Mesenchymal stem cell (in vitro differentiated cells and primary cell): ENCODE measurements around the gene SLC6A1.
A peak's percentile ranks its signal among the peaks of the same experiment; 100 is the strongest.

ENCODE experiments used
- DNase-seq: peaks from one replicate; pipeline ENCODE4 v3.0.0-alpha.2; 2013
- H2AFZ ChIP-seq: one replicate; pipeline ENCODE4 v1.6.1; 2013; ENCODE audit warnings: low read depth, mild to moderate bottlenecking, control low read depth, inconsistent platforms, low read length, moderate library complexity
- H2AK5ac ChIP-seq: 2 replicates; pipeline ENCODE4 v1.6.1; 2013; ENCODE audit warnings: low read length, moderate library complexity, mild to moderate bottlenecking, inconsistent platforms; ENCODE audit not compliant: severe bottlenecking
- H2BK120ac ChIP-seq: one replicate; pipeline ENCODE4 v1.6.1; 2013; ENCODE audit warnings: low read depth, mild to moderate bottlenecking, inconsistent platforms, low read length, moderate library complexity
- H2BK12ac ChIP-seq, 2 experiments: one replicate each; pipeline ENCODE4 v1.6.1; 2013; ENCODE audit warnings: inconsistent platforms in 2 of 2, low read length in 2 of 2, mild to moderate bottlenecking in 2 of 2, moderate library complexity in 2 of 2, control low read depth in 1 of 2
- H2BK15ac ChIP-seq: one replicate; pipeline ENCODE4 v1.6.1; 2013; ENCODE audit warnings: mild to moderate bottlenecking, low read depth, inconsistent platforms; ENCODE audit not compliant: poor library complexity, severe bottlenecking
- H2BK5ac ChIP-seq: 2 replicates; pipeline ENCODE4 v1.6.1; 2013; ENCODE audit warnings: low read depth, mild to moderate bottlenecking, low read length, control low read depth, inconsistent platforms; ENCODE audit not compliant: poor library complexity, severe bottlenecking
- H3K14ac ChIP-seq, 2 experiments: one replicate each; pipeline ENCODE4 v1.6.1; 2013; ENCODE audit warnings: inconsistent platforms in 2 of 2, low read length in 2 of 2, control low read depth in 1 of 2, mild to moderate bottlenecking in 1 of 2, moderate library complexity in 1 of 2
- H3K18ac ChIP-seq, 2 experiments: one replicate each; pipeline ENCODE4 v1.6.1; 2013; ENCODE audit warnings: inconsistent platforms in 2 of 2, low read length in 2 of 2, control low read depth in 1 of 2, low read depth in 1 of 2, mild to moderate bottlenecking in 1 of 2
- H3K23ac ChIP-seq, 2 experiments: one replicate each; pipeline ENCODE4 v1.6.1; 2013; ENCODE audit warnings: inconsistent platforms in 2 of 2, low read length in 2 of 2, mild to moderate bottlenecking in 2 of 2, moderate library complexity in 2 of 2, control low read depth in 1 of 2
- H3K27ac ChIP-seq: 2 replicates; pipeline ENCODE4 v1.5.1; 2013; ENCODE audit warnings: mild to moderate bottlenecking, moderate library complexity, low read length, control low read depth, inconsistent platforms; ENCODE audit not compliant: poor library complexity, severe bottlenecking
- H3K27me3 ChIP-seq, 2 experiments: 2 replicates each; pipeline versions ENCODE4 v1.6.1 to v1.7.0; 2013; ENCODE audit warnings: low read length in 2 of 2, mild to moderate bottlenecking in 2 of 2, moderate library complexity in 2 of 2, control low read depth in 1 of 2, inconsistent platforms in 1 of 2; ENCODE audit not compliant: control insufficient read depth in 1 of 2, insufficient read depth in 1 of 2
- H3K36me3 ChIP-seq, 2 experiments: 2 replicates each; pipeline versions ENCODE4 v1.6.1 to v1.7.0; 2013; ENCODE audit warnings: low read length in 2 of 2, control low read depth in 1 of 2, inconsistent platforms in 1 of 2, low read depth in 1 of 2, mild to moderate bottlenecking in 1 of 2; ENCODE audit not compliant: insufficient read depth in 2 of 2, control insufficient read depth in 1 of 2
- H3K4ac ChIP-seq, 2 experiments: one replicate each; pipeline ENCODE4 v1.6.1; 2013; ENCODE audit warnings: inconsistent platforms in 2 of 2, low read length in 2 of 2, mild to moderate bottlenecking in 2 of 2, moderate library complexity in 2 of 2, control low read depth in 1 of 2, low read depth in 1 of 2
- H3K4me1 ChIP-seq: 2 replicates; pipeline ENCODE4 v1.6.1; 2013; ENCODE audit warnings: low read depth, low read length, control low read depth; ENCODE audit not compliant: control insufficient read depth, insufficient read depth
- H3K4me2 ChIP-seq: 2 replicates; pipeline ENCODE4 v1.6.1; 2013; ENCODE audit warnings: low read length, mild to moderate bottlenecking, inconsistent platforms; ENCODE audit not compliant: poor library complexity, severe bottlenecking
- H3K4me3 ChIP-seq, 2 experiments: 2 replicates each; pipeline versions ENCODE4 v1.5.1 to v1.7.0; 2013; ENCODE audit warnings: low read length in 2 of 2, mild to moderate bottlenecking in 2 of 2, control low read depth in 1 of 2, low read depth in 1 of 2; ENCODE audit not compliant: insufficient read depth in 1 of 2
- H3K79me1 ChIP-seq: replicated peaks from 2 replicates; pipeline ENCODE4 v1.6.1; 2013; ENCODE audit warnings: mild to moderate bottlenecking, control low read depth, low read length, inconsistent platforms; ENCODE audit not compliant: poor library complexity, severe bottlenecking
- H3K9ac ChIP-seq: 2 replicates; pipeline ENCODE4 v1.7.0; 2013; ENCODE audit warnings: mild to moderate bottlenecking, low read length, moderate library complexity
- H3K9me3 ChIP-seq: 2 replicates; pipeline ENCODE4 v1.7.0; 2013; ENCODE audit warnings: mild to moderate bottlenecking, low read length; ENCODE audit not compliant: control insufficient read depth
- H4K8ac ChIP-seq: one replicate; pipeline ENCODE4 v1.6.1; 2013; ENCODE audit warnings: inconsistent platforms, mild to moderate bottlenecking, low read length, moderate library complexity
- H4K91ac ChIP-seq: one replicate; pipeline ENCODE4 v1.6.1; 2013; ENCODE audit warnings: mild to moderate bottlenecking, low read length, inconsistent platforms
- WGBS: methylation state at CpG from one replicate; pipeline ENCODE4 v1.1.7; 2013; ENCODE audit warnings: mixed read lengths; 5-methylcytosine and 5-hydroxymethylcytosine counted together

Gene SLC6A1

GRCh38 chr3:10980312-10980711 lies 12.2 kb upstream of the SLC6A1 start:
- 70% methylated on average over 5 of the region's 7 CpGs for WGBS
- H3K4ac ChIP-seq: no peak overlapping the region
- H3K14ac ChIP-seq: no peak overlapping the region
- H3K9ac ChIP-seq: no peak overlapping the region
- H2BK120ac ChIP-seq: no peak overlapping the region
- peaks cover 17 to 50% of the 10 kb centered on the region in 2 experiments for H3K27me3 ChIP-seq
- H2AFZ ChIP-seq: no peak overlapping the region
- no peaks in the 10 kb centered on the region for H3K79me1 ChIP-seq
- no peak overlapping the region for H3K23ac ChIP-seq
- H3K36me3 ChIP-seq: no peaks in the 10 kb centered on the region
- no peak overlapping the region for H4K8ac ChIP-seq
- no peak overlapping the region for H2BK12ac ChIP-seq
- no peak overlapping the region for H2BK15ac ChIP-seq
- H3K27ac ChIP-seq: no peak overlapping the region
- no peak overlapping the region for H3K18ac ChIP-seq
- H2AK5ac ChIP-seq: no peak overlapping the region
- DNase-seq: no peak
- no peaks in the 10 kb centered on the region for H3K9me3 ChIP-seq
- no peak overlapping the region for H3K4me2 ChIP-seq
- no peak overlapping the region for H2BK5ac ChIP-seq
- H4K91ac ChIP-seq: no peak overlapping the region
- H3K4me3 ChIP-seq: no peak overlapping the region
- H3K4me1 ChIP-seq: peaks cover 10% of the 10 kb centered on the region

- Histone ChIP-seq H3K4me2 (no peak overlapping the region), H3K9ac (no peak overlapping the region), H3K79me1 (no peaks in the 10 kb centered on the region), H3K9me3 (no peaks in the 10 kb centered on the region), H3K27ac (no peak overlapping the region), H2AFZ (no peak overlapping the region), H3K4me1 (peaks cover 10% of the 10 kb centered on the region), H3K4me3 (no peak overlapping the region), H3K27me3 (peaks cover 24 to 48% of the 10 kb centered on the region in 2 experiments), H3K14ac (no peak overlapping the region), H2BK120ac (no peak overlapping the region), H2BK15ac (no peak overlapping the region), H3K36me3 (no peaks in the 10 kb centered on the region), H3K18ac (no peak overlapping the region), H3K4ac (no peak overlapping the region), H2BK12ac (no peak overlapping the region), H3K23ac (no peak overlapping the region), H2AK5ac (no peak overlapping the region), H2BK5ac (no peak overlapping the region), H4K91ac (no peak overlapping the region), H4K8ac (no peak overlapping the region)
- DNase-seq: no peak
- WGBS: 64% methylated on average over 3 of the region's 3 CpGs
Observed at GRCh38 chr3:10981031-10981430, 11.5 kb upstream of the SLC6A1 start.

- Histone ChIP-seq H3K4me3 (no peak overlapping the region), H3K14ac (no peak overlapping the region), H3K4ac (no peak overlapping the region), H3K9me3 (no peaks in the 10 kb centered on the region), H4K8ac (no peak overlapping the region), H2BK15ac (no peak overlapping the region), H3K9ac (no peak overlapping the region), H2BK12ac (no peak overlapping the region), H3K27ac (no peak overlapping the region), H3K27me3 (peaks cover 29 to 49% of the 10 kb centered on the region in 2 experiments), H2BK5ac (no peak overlapping the region), H3K4me1 (peaks cover 10% of the 10 kb centered on the region), H2BK120ac (no peak overlapping the region), H2AFZ (no peak overlapping the region), H3K36me3 (no peaks in the 10 kb centered on the region), H3K23ac (no peak overlapping the region), H2AK5ac (no peak overlapping the region), H3K18ac (no peak overlapping the region), H3K79me1 (no peaks in the 10 kb centered on the region), H4K91ac (no peak overlapping the region), H3K4me2 (no peak overlapping the region)
- WGBS: 56% methylated on average over 5 of the region's 5 CpGs
- DNase-seq: no peak
Observed at GRCh38 chr3:10981961-10982360, 10.6 kb upstream of the SLC6A1 start.

- DNase-seq: no peak
- Histone ChIP-seq H2BK120ac (no peak overlapping the region), H3K4me3 (no peak overlapping the region), H2BK15ac (no peak overlapping the region), H3K27me3 (peaks cover 35 to 52% of the 10 kb centered on the region in 2 experiments), H3K36me3 (no peaks in the 10 kb centered on the region), H2AFZ (no peak overlapping the region), H3K79me1 (no peaks in the 10 kb centered on the region), H3K4me1 (peaks cover 6% of the 10 kb centered on the region), H4K8ac (no peak overlapping the region), H3K4me2 (no peak overlapping the region), H3K9ac (no peak overlapping the region), H3K18ac (no peak overlapping the region), H4K91ac (no peak overlapping the region), H2BK12ac (no peak overlapping the region), H3K27ac (no peak overlapping the region), H3K14ac (no peak overlapping the region), H3K9me3 (no peaks in the 10 kb centered on the region), H3K23ac (no peak overlapping the region), H2AK5ac (peak overlapping the region; percentile 53), H3K4ac (no peak overlapping the region), H2BK5ac (no peak overlapping the region)
- WGBS: 41% methylated on average over 4 of the region's 4 CpGs
Observed at GRCh38 chr3:10982782-10983181, 9.8 kb upstream of the SLC6A1 start.
